Gastroesophageal sphincter (tissue), 4 donors: ENCODE data around the gene SUMO2. TPM values are rescaled to one million over a fixed set of nuclear protein-coding genes. Genes with fewer than 3 reads are reported as not detected.

Experiments
- ATAC-seq: fragments of 150-250 bp; one replicate; pipeline ENCODE4 v1.9.1; 2016; ENCODE audit warnings: mild to moderate bottlenecking, moderate library complexity
- H3K27ac ChIP-seq, 4 donors: fragments of 200-600 bp; sonication (generic) in 3 of 4; 1 replicate in 3 of 4; 2 replicates in 1 of 4; pipeline ENCODE4 v1.5.1; 2016 to 2019
- H3K27me3 ChIP-seq: fragments of 200-600 bp; sonication (generic); one replicate; pipeline ENCODE4 v1.5.1; 2019
- H3K36me3 ChIP-seq, 2 donors: fragments of 200-600 bp; sonication (generic); one replicate each; pipeline ENCODE4 v1.5.1; 2019; ENCODE audit warnings: control low read depth in 1 of 2
- H3K4me1 ChIP-seq, 3 donors: fragments of 200-600 bp; sonication (generic); 1 replicate in 2 of 3; 2 replicates in 1 of 3; pipeline ENCODE4 v1.5.1; 2016 to 2019; ENCODE audit warnings: control low read depth in 2 of 3
- H3K4me3 ChIP-seq, 2 donors: fragments of 200-600 bp; sonication (generic); one replicate each; pipeline ENCODE4 v1.5.1; 2019; ENCODE audit warnings: mild to moderate bottlenecking in 1 of 2, moderate library complexity in 1 of 2
- H3K9me3 ChIP-seq, 3 donors: fragments of 200-600 bp; sonication (generic); one replicate each; pipeline ENCODE4 v1.5.1; 2017 to 2019; ENCODE audit warnings: control low read depth in 2 of 3
- EP300 ChIP-seq: sonication (generic); formaldehyde crosslinking; IDR thresholded peaks from one replicate; pipeline ENCODE4 v1.6.1; 2017; ENCODE audit warnings: antibody characterized with exemption, mild to moderate bottlenecking
- POLR2A ChIP-seq, 2 donors: fragments of 450-650 bp; IDR thresholded peaks; one replicate each; pipeline ENCODE4 v1.6.1; 2017; ENCODE audit warnings: antibody characterized with exemption in 2 of 2, mild to moderate bottlenecking in 2 of 2, moderate library complexity in 1 of 2
- POLR2AphosphoS5 ChIP-seq: sonication (generic); formaldehyde crosslinking; IDR thresholded peaks from one replicate; pipeline ENCODE4 v1.6.1; 2017; ENCODE audit warnings: antibody characterized with exemption
- WGBS, 2 donors: methylation state at CpG; one replicate each; pipeline ENCODE4 v1.1.5; 2018; ENCODE audit warnings: low coverage in 1 of 2; 5-methylcytosine and 5-hydroxymethylcytosine counted together
- total RNA-seq, 4 donors: library from RNA; depleted of rRNA; stranded (reverse); fragments of >200 nt; gene quantifications; one replicate each; pipeline ENCODE4 v1.1.0, GENCODE V29; 2016
- TF ChIP-seq, protein P1 (sequence below), 4 experiments: fragments of 200-600 bp in 2 of 4; fragments of 450-650 bp in 2 of 4; sonication (generic) in 1 of 4; IDR thresholded peaks; one replicate each; pipeline ENCODE4 v1.5.1; 2017 to 2019; ENCODE audit warnings: antibody characterized with exemption in 4 of 4, mild to moderate bottlenecking in 2 of 4, moderate library complexity in 2 of 4

The SUMO2 gene
- total RNA-seq, 4 donors from 2014 or later = 67.7 to 95.2 (median 69.9) TPM

DNA sequence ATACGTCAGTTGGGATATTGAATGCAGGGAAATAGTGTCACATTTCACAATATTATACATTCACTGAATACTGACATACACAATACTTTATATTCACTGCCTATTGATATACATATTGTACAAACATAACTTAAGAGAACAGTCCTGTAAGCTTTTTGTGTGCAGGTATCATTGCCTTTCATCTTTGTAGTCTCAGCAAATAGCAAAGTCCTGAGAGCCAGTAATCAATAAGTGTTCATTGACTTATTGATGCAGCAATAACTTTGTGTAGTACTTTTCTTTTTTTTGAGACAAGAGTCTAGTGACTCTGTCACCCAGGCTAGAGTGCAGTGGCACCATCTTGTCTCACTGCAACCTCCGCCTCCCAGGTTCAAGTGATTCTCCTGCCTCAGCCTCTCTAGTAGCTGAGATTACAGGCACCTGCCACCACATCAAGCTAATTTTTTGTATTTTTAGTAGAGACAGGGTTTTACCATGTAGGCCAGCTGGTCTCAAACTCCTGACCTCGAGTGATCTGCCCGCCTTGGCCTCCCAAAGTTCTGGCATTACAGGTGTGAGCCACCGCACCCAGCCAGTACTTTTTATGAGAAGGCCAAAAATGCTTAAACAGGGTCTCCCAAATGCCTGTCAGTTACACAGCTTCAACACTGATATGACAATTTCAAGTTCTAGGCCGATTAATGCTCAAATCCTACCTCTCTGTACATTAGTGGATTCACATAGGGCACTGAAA, 17.3 kb upstream of the SUMO2 start:
- H3K27me3 ChIP-seq = no peaks in the 10 kb centered on the region
- no peaks in the 10 kb centered on the region for H3K9me3 ChIP-seq
- peaks cover 0 to 7% (median 0%) of the 10 kb centered on the region in 3 donors for H3K4me1 ChIP-seq
- TF ChIP-seq POLR2AphosphoS5 (no peak), POLR2A (IDR thresholded peaks at IDR 0.05) (no peak), EP300 (no peak)
- TF ChIP-seq, protein P1, sequence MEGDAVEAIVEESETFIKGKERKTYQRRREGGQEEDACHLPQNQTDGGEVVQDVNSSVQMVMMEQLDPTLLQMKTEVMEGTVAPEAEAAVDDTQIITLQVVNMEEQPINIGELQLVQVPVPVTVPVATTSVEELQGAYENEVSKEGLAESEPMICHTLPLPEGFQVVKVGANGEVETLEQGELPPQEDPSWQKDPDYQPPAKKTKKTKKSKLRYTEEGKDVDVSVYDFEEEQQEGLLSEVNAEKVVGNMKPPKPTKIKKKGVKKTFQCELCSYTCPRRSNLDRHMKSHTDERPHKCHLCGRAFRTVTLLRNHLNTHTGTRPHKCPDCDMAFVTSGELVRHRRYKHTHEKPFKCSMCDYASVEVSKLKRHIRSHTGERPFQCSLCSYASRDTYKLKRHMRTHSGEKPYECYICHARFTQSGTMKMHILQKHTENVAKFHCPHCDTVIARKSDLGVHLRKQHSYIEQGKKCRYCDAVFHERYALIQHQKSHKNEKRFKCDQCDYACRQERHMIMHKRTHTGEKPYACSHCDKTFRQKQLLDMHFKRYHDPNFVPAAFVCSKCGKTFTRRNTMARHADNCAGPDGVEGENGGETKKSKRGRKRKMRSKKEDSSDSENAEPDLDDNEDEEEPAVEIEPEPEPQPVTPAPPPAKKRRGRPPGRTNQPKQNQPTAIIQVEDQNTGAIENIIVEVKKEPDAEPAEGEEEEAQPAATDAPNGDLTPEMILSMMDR (IDR thresholded peaks at IDR 0.05) = no peak
- no peak overlapping the region for H3K27ac ChIP-seq
- 79 to 88% methylated on average over 2 to 6 of the region's 6 CpGs for WGBS, 2 donors
- H3K36me3 ChIP-seq = no peaks in the 10 kb centered on the region
- no peak overlapping the region for H3K4me3 ChIP-seq
- no peak for ATAC-seq

DNA sequence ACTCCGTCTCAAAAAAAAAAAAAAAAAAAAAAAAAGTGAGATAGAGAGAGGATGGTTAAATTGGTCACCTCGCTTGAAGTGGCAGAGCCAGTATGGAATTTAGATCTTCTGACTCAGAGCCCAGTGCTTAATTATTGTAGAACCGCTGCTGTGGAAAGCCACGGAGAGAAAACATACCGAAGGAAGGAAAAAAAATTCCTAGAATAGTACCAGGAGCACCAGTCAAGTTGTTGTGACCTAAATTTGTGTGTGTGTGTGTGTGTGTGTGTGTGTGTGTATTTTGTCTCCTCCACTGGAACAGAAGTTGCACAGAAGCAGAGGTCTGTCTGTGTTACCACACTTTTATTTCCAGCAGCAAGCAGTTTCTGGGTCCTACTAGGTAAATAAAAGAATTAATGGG, 12.1 kb upstream of the SUMO2 start:
- H3K4me3 ChIP-seq = no peak overlapping the region
- no peaks in the 10 kb centered on the region for H3K27me3 ChIP-seq
- no peaks in the 10 kb centered on the region for H3K9me3 ChIP-seq
- ATAC-seq = no peak
- TF ChIP-seq EP300 = no peak
- TF ChIP-seq POLR2A (IDR thresholded peaks at IDR 0.05) = no peak
- H3K36me3 ChIP-seq = no peaks in the 10 kb centered on the region
- 69 to 75% methylated on average over 3 to 4 of the region's 5 CpGs for WGBS, 2 donors
- no peaks in the 10 kb centered on the region for H3K4me1 ChIP-seq
- H3K27ac ChIP-seq = no peak overlapping the region

DNA sequence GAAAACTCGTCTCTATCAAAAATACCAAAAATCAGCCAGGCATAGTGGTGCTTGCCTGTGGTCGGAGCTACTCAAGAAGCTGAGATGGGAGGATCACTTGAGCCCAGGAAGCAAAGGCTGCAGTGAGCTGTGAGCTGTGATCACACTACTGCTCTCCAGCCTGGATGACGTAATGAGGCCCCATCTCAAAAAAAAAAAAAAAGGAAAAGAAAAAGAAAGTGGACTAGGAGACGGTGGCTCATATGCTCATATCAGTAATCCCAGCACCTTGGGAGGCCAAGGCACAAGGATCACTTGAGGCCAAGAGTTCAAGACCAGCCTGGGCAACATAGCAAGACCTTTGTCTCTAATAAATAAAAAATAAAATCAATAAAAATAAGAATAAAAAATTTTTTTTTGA, 8.8 kb upstream of the SUMO2 start:
- H3K4me3 ChIP-seq = no peak overlapping the region
- no peaks in the 10 kb centered on the region for H3K27me3 ChIP-seq
- H3K36me3 ChIP-seq = no peaks in the 10 kb centered on the region
- no peak overlapping the region for H3K27ac ChIP-seq
- no peak for ATAC-seq
- no peaks in the 10 kb centered on the region for H3K9me3 ChIP-seq
- H3K4me1 ChIP-seq = no peaks in the 10 kb centered on the region
- 44 to 56% methylated on average over 2 to 4 of the region's 4 CpGs for WGBS, 2 donors
- TF ChIP-seq, protein P1 (IDR thresholded peaks at IDR 0.05) = no peak
- TF ChIP-seq POLR2AphosphoS5 = no peak

DNA sequence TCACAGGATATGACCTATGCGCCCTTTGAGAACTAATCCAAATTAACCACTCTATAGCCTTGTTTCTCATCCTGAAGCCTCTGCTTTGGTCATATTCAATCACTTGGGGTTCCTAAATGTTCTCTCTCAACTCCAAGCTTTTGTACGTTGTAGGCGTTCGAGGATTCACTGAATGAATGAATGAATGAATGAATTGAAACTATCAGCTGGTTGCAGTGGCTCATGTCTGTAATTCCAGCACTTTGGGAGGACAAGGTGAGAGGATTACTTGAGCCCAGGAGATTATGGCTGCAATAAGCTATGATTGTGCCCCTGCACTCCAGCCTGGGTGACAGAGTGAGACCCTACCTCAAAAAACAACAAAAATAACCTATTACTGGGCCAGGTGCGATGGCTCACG, 5.9 kb upstream of the SUMO2 start:
- no peak overlapping the region for H3K4me3 ChIP-seq
- no peak for ATAC-seq
- peaks cover 0 to 3% (median 0%) of the 10 kb centered on the region in 3 donors for H3K4me1 ChIP-seq
- no peaks in the 10 kb centered on the region for H3K9me3 ChIP-seq
- H3K27me3 ChIP-seq = no peaks in the 10 kb centered on the region
- WGBS, 2 donors = 84 to 89% methylated on average over 5 to 6 of the region's 6 CpGs
- TF ChIP-seq EP300 (no peak), POLR2AphosphoS5 (no peak)
- TF ChIP-seq, protein P1 (IDR thresholded peaks at IDR 0.05) = no peak
- H3K36me3 ChIP-seq = no peaks in the 10 kb centered on the region
- H3K27ac ChIP-seq = no peak overlapping the region

DNA sequence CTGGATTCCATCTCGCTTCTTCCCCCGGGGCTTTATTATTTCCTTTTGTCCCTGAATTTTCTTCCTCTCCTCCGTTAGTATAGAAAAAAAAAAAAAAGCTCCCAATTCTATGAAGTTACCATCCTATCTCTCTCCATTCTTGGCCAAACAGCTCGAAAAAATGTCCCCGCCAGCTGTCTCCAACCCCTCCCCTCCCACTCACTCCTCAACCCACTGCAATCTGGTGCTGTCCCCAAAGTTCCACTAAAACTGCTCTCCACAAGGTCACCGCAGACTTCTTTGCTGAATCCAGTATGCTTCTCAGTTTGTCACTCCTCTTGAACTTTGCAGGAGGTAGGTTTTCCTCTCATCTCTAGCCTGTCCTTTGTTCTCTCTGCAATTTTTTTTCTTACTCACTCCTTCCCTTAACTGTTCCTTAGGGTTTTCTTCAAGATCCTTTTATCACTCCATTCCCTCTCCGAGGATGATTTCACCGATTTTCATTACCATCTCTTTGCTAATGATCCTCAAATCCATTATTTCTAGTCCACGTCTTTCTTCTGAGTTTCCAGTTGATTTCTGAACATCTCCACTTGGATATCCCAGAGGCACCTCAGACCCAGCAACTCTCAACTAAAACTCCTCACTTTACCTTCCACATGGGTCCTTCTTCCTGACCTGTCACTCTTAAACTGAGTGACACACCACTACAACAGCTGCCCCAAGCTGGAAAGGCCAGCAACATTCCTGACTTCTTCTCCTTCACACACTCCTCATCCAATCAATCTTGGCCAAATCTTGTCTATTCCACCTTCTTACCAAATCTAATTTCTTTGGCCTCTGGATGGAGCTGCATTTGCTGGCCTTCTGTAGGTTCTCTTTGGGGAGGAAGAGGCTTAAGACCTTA, 1.5 kb upstream of the SUMO2 start:
- no peak for ATAC-seq
- 87 to 91% methylated on average over 6 to 9 of the region's 9 CpGs for WGBS, 2 donors
- Histone ChIP-seq H3K4me3 (no peak overlapping the region), H3K4me1 (peaks cover 0 to 32% (median 10%) of the 10 kb centered on the region in 3 donors), H3K9me3 (no peaks in the 10 kb centered on the region), H3K27ac (peak overlapping the region in 2 of 4 donors; percentile 99), H3K27me3 (no peaks in the 10 kb centered on the region), H3K36me3 (peaks cover 0 to 9% of the 10 kb centered on the region in 2 donors)
- no peak for TF ChIP-seq POLR2A (IDR thresholded peaks at IDR 0.05)
- TF ChIP-seq, protein P1 (IDR thresholded peaks at IDR 0.05) = no peak
- no peak for TF ChIP-seq EP300
- no peak for TF ChIP-seq POLR2AphosphoS5
